OCI-LY7 (cell line): Measurements from ENCODE around the gene DENND5B.

ENCODE experiments used
- CTCF ChIP-seq: fragments of 200-600 bp; sonication (generic); conservative IDR thresholded peaks from 2 replicates; pipeline ENCODE4 v1.5.1; 2014; ENCODE audit warnings: mild to moderate bottlenecking, antibody characterized with exemption, low read length, moderate library complexity, mixed read lengths
- EZH2phosphoT487 ChIP-seq: fragments of 200-600 bp; sonication (generic); IDR thresholded peaks from 2 replicates; pipeline ENCODE4 v1.6.1; 2018; ENCODE audit warnings: low read depth, borderline replicate concordance, mild to moderate bottlenecking, mixed run types, antibody characterized with exemption, low read length, moderate library complexity, mixed read lengths

- TF ChIP-seq CTCF = peak; percentile 75
- TF ChIP-seq EZH2phosphoT487 = no peak
Observed at GRCh38 chr12:31600252-31600651, 9.3 kb upstream of the DENND5B start.
